Fibroblast of lung (primary cell): ENCODE measurements around the gene RNASEH2B. TPM values are rescaled to one million over a fixed set of nuclear protein-coding genes. Genes with fewer than 3 reads are reported as not detected.

Experiments used
- DNase-seq, 2 donors: peaks; one replicate each; pipeline versions ENCODE4 v3.0.0 to v3.0.0-alpha.2; 2010; ENCODE audit warnings: low read depth in 2 of 2
- H2AFZ ChIP-seq: 2 replicates; pipeline ENCODE4 v1.5.1; 2012; ENCODE audit warnings: low read length, control low read depth, inconsistent platforms
- H3K27ac ChIP-seq: 2 replicates; pipeline ENCODE4 v1.5.1; 2011; ENCODE audit warnings: low read length, control low read depth; ENCODE audit not compliant: insufficient read depth
- H3K27me3 ChIP-seq: 2 replicates; pipeline ENCODE4 v1.5.1; 2011; ENCODE audit warnings: mild to moderate bottlenecking, low read length; ENCODE audit not compliant: control insufficient read depth, insufficient read depth
- H3K36me3 ChIP-seq: 2 replicates; pipeline ENCODE4 v1.5.1; 2011; ENCODE audit warnings: low read length; ENCODE audit not compliant: control insufficient read depth, insufficient read depth
- H3K4me1 ChIP-seq: 2 replicates; pipeline ENCODE4 v1.5.1; 2011; ENCODE audit warnings: low read length; ENCODE audit not compliant: control insufficient read depth, insufficient read depth; ENCODE audit errors: extremely low read depth
- H3K4me2 ChIP-seq: 2 replicates; pipeline ENCODE4 v1.5.1; 2011; ENCODE audit warnings: low read length, control low read depth; ENCODE audit not compliant: insufficient read depth; ENCODE audit errors: extremely low read depth
- H3K4me3 ChIP-seq, 4 experiments: fragments of 200-600 bp in 1 of 4; sonication (generic) in 1 of 4; replicated peaks in 1 of 4; 2 replicates each; pipeline ENCODE4 v1.5.1; 2011 to 2016; ENCODE audit warnings: low read length in 4 of 4, low read depth in 3 of 4, mild to moderate bottlenecking in 3 of 4, control low read depth in 2 of 4, inconsistent platforms in 1 of 4, mixed read lengths in 1 of 4; ENCODE audit not compliant: insufficient read depth in 1 of 4; ENCODE audit errors: control extremely low read depth in 1 of 4
- H3K79me2 ChIP-seq: 2 replicates; pipeline ENCODE4 v1.5.1; 2012; ENCODE audit warnings: mild to moderate bottlenecking, low read length, inconsistent platforms; ENCODE audit not compliant: control insufficient read depth, insufficient read depth
- H3K9ac ChIP-seq: 2 replicates; pipeline ENCODE4 v1.5.1; 2011; ENCODE audit warnings: mild to moderate bottlenecking, low read length, control low read depth; ENCODE audit not compliant: insufficient read depth
- H3K9me3 ChIP-seq: 2 replicates; pipeline ENCODE4 v1.5.1; 2012; ENCODE audit warnings: low read depth, low read length; ENCODE audit not compliant: control insufficient read depth, insufficient read depth
- H4K20me1 ChIP-seq: 2 replicates; pipeline ENCODE4 v1.5.1; 2011; ENCODE audit warnings: low read length; ENCODE audit not compliant: control insufficient read depth, insufficient read depth; ENCODE audit errors: extremely low read depth
- CTCF ChIP-seq, 2 donors: IDR thresholded peaks in 1 of 2; conservative IDR thresholded peaks in 1 of 2; 1 replicate in 1 of 2; 2 replicates in 1 of 2; pipeline ENCODE4 v1.5.1; 2011 to 2012; ENCODE audit warnings: low read length in 2 of 2, control low read depth in 1 of 2, inconsistent platforms in 1 of 2, low read depth in 1 of 2, mild to moderate bottlenecking in 1 of 2
- EZH2 ChIP-seq: IDR thresholded peaks from 2 replicates; pipeline ENCODE4 v1.5.1; 2012; ENCODE audit warnings: low read length, control low read depth, mild to moderate bottlenecking; ENCODE audit errors: missing control alignments
- polyA plus RNA-seq, 2 donors: library from polyadenylated mRNA; depleted of rRNA in 1 of 2; stranded (reverse) in 1 of 2; unstranded in 1 of 2; fragments of >200 nt; gene quantifications; 2 replicates each; pipeline ENCODE4 v1.2.1, GENCODE V29; 2011 to 2012; ENCODE audit warnings: missing spikeins in 1 of 2
- total RNA-seq: library from RNA; depleted of rRNA; stranded (reverse); fragments of >200 nt; gene quantifications from 2 replicates; pipeline ENCODE4 v1.2.1, GENCODE V29; 2014

RNASEH2B gene
- total and polyA plus RNA-seq, 2 donors (not counting 1 experiment from before 2014, with no cell fraction given), result 24.5 to 68.7 TPM

DNA sequence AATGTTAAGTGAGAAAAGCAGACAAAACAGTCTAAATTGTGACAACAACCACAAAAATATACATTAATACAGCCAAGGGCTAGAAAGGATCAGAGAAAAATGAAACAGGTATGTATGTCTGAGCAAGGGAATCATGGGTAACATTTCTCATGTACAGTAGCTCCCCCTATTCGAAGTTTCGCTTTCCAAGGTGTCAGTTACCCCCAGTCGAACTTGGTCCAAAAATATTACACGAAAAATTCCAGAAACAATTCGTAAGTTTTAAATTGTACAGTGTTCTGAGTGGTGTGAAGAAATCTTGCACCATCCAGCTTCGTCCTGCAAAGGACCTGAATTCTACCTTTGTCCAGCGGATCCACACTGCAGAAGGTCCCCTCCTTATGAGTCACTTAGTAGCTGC lies 1.8 kb upstream of the RNASEH2B start:
- no peaks in the 10 kb centered on the region for H3K36me3 ChIP-seq
- H3K9me3 ChIP-seq, result no peaks in the 10 kb centered on the region
- H2AFZ ChIP-seq, result no peak overlapping the region
- no peak overlapping the region for H3K4me2 ChIP-seq
- peaks cover 8% of the 10 kb centered on the region for H3K4me1 ChIP-seq
- H3K4me3 ChIP-seq, result no peak overlapping the region
- DNase-seq, result no peak
- H3K27me3 ChIP-seq, result no peaks in the 10 kb centered on the region
- H3K79me2 ChIP-seq, result peaks cover 8% of the 10 kb centered on the region
- H4K20me1 ChIP-seq, result no peaks in the 10 kb centered on the region
- no peak overlapping the region for H3K27ac ChIP-seq
- TF ChIP-seq EZH2, result no peak
- TF ChIP-seq CTCF (conservative IDR thresholded peaks at IDR 0.05 in 1 of 2, IDR thresholded peaks at IDR 0.05 in 1 of 2; ENCODE audit: low read depth in 1 of 2, low read length in 2 of 2), result no peak
- no peak overlapping the region for H3K9ac ChIP-seq

- Histone ChIP-seq H3K27ac (no peak overlapping the region), H4K20me1 (no peaks in the 10 kb centered on the region), H3K9ac (no peak overlapping the region), H3K79me2 (peaks cover 8% of the 10 kb centered on the region), H3K4me2 (no peak overlapping the region), H3K9me3 (no peaks in the 10 kb centered on the region), H2AFZ (no peak overlapping the region), H3K36me3 (no peaks in the 10 kb centered on the region), H3K4me3 (no peak overlapping the region), H3K27me3 (no peaks in the 10 kb centered on the region), H3K4me1 (peaks cover 8% of the 10 kb centered on the region)
- TF ChIP-seq CTCF (conservative IDR thresholded peaks at IDR 0.05 in 1 of 2, IDR thresholded peaks at IDR 0.05 in 1 of 2; ENCODE audit: low read depth in 1 of 2, low read length in 2 of 2) (no peak), EZH2 (no peak)
- no peak for DNase-seq
These were observed 1.2 kb upstream of the RNASEH2B start for GRCh38 chr13:50908371-50908770.

DNA sequence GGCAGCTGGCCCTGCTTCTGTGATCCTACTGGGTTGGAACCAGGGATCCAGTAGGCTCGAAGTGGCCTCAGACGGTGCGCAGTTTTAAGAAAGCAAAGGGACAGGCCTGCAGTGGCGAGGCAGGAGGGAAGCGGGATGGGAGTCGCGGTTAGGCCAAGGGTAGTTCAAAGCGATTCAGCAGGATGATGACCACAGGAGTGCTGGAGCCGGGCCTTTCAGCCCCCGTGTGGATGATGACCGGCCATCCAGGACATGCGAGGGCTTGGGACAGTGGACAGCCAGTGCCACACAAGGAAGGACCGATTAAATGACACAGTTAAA lies 854 bp downstream of the RNASEH2B start:
- Histone ChIP-seq H4K20me1 (no peaks in the 10 kb centered on the region), H3K27me3 (no peaks in the 10 kb centered on the region), H3K9me3 (no peaks in the 10 kb centered on the region), H3K36me3 (no peaks in the 10 kb centered on the region), H3K4me2 (peak overlapping the region; percentile 82), H3K9ac (peak overlapping the region; percentile 88), H3K4me1 (peaks cover 14% of the 10 kb centered on the region), H3K79me2 (peaks cover 10% of the 10 kb centered on the region), H2AFZ (peak overlapping the region; percentile 86), H3K27ac (peak overlapping the region; percentile 89), H3K4me3 (peak overlapping the region; percentile 58 to 78 (median 75))
- TF ChIP-seq CTCF (conservative IDR thresholded peaks at IDR 0.05 in 1 of 2, IDR thresholded peaks at IDR 0.05 in 1 of 2; ENCODE audit: low read depth in 1 of 2, low read length in 2 of 2), result no peak
- no peak for TF ChIP-seq EZH2
- DNase-seq, result peak; percentile 54 to 62
